Hematopoietic multipotent progenitor cell treated with erythropoietin and hydrocortisone succinate and interleukin-3 and kit ligand, for 8 days (in vitro differentiated cells): ENCODE measurements around the gene KCNA2.

Experiments used
- DNase-seq: peaks from one replicate; pipeline ENCODE4 v3.0.0-alpha.2; 2015

KCNA2 gene

DNA sequence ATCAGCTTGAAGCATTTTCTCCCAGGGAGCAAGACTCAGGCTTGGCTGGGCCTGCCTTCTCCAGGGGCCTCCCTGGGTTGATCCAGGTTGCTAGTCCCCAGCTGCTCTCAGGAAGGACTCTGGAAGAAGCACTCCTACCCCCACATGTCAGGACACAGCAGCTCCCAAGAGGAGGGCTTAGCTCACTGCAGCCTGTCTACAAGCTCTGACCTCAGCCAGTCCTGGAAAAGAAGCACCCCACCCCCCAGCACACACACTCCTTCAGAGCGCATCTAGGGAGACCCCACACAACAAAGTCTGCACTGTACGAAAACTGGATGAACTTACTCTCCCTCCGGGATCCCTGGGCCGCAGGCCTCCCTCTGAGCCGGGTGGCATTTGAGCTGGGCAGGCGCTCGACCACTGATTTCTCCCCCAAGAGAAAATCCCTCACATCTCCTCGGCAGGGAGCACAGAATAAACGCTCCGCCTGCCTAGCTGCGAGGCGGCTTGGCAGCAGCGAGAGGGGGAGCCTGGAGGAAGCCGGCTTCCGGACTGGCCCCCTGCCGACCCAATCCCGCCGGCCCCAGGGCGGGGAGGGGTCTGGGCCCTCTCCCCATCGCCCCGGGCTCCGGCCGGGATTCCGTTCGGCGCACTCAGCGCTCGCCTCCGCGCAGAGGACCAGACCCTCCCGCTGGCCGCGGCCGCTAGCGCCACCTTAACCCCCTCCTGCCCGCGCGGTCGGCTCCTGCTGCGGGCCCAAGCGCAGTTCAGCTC is at the start of gene KCNA2:
TSS of gene KCNA2 (minus strand) at position 458 of the 756 bp plus-strand sequence. CDS start 1,576 bp downstream, outside the sequence.
- DNase-seq, result no peak

DNA sequence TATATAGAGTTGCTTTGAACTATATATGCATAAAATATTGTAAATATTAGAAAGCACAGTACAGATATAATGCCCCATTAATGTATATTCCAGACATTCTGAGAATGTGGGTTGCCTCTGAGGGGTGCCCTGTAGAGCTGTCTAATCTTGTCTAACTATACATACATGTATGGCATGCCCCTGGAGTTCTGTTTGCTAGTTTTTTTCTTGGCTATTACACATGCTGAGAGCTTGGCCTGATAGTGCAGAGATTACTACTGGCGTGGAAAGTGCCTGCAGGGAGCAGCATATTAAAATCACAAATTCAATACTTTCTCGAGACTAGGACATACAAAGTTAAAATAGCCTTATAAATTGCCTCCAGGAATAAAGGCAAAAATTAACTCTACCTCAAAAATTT is 44.5 kb upstream of the KCNA2 start:
- no peak for DNase-seq

DNA sequence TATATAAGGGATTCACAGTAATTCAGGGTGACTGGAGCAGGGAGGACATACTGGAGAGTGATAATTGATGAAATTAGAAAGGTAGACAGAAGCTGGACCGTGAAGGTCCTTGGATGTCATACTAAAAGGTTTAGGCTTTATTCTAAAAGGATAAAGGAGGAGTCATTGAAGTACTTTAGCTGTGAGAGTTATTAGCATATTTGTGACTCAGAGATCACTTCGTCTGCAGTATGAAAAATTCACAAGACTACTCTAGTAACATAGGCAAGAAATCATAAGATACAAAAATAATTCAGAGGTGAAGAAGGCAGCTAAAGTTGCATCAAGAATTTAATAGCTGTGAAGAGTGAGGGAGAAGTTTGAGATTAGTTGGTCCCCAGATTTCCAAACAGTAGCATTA is 42.3 kb upstream of the KCNA2 start:
- DNase-seq, result no peak

DNA sequence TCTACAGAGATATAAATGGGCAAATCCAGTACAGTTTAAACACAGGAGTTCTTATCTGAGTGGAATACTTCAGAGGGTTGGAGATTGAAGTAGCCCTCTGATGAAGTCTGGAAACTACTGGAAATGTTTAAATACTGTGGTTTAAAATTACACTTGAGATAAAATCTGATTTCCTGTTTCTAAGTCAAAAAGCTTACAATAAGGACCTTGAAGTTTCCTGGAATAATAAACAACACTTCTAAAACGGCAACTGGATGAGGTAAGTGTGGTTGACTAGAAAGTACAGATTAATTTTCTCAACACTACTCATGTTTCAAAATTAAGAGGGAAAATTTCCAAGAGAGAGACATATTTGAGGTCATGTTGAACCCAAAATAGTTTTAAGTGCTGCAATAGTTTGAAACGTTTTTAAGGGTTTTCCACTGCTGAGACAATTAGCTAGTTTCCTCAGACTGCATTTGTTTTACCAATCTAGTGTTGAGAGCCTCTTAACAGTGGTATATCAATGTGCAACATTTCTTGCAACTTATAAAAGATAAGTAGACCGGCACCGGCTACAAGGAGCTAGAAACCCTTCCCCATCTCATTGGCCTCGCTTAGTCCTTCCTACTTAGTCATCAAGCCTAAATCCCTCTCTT is 41.2 kb upstream of the KCNA2 start:
- DNase-seq, result peak; percentile 6

DNA sequence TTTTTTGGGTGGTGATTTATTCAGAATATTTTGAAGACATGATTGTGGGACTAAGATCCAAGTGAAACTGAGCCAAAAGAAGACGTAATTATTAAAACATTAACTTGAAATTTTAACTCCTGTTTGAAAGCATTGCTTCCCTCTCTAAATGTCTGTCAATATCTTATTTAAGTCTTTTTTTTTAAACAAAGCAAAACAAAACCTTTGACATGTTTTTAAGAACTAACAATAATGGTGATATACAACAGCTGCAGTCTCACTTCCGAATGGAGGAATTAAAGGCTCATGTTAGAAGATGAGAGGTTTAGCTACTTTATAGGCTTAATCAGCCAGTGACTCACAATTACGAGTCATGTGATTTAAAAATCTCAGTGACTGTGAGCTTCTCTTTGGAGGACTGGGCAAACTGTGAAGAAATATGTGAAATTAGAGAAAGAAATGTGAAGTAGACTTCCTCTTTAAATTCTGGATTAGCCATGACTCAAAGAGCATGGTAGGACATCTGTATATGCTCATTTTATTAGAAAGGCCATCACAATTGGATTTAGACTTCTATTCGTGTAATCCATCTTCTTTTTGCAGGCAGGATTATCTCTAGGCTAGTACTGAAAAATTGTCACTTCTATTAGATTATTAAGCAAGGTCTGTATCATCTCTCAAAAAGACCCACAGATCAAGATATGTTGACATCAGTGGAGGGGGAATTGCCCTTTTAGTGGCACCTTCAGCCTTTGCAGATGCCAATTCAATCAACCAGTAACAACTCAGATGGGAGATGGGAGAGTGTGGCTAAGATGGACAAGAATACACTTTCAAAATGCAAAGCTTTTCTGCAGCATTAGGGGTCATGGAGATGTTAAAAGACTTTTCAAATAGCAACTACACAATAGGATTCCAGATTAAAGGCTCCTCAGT is 39.9 kb upstream of the KCNA2 start:
- no peak for DNase-seq

DNA sequence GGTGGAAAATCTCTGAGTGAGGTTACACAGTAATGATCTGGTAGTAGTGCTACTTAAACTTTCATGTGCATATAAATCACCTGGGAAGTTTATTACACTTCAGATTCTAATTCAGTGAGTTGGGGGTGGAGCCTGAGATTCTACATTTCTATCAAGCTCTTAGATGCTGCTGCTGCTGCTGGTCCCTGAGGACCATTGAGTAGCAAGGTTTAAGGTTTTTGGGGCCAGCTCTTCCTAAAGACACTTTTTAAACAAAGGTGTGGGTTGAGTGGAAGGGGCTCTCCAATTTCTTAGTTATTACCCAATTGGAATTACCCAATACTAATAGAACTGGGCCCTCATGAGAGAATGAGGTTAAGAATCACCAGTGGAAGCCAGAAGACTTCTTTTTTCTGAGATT is 39.1 kb upstream of the KCNA2 start:
- DNase-seq, result no peak

DNA sequence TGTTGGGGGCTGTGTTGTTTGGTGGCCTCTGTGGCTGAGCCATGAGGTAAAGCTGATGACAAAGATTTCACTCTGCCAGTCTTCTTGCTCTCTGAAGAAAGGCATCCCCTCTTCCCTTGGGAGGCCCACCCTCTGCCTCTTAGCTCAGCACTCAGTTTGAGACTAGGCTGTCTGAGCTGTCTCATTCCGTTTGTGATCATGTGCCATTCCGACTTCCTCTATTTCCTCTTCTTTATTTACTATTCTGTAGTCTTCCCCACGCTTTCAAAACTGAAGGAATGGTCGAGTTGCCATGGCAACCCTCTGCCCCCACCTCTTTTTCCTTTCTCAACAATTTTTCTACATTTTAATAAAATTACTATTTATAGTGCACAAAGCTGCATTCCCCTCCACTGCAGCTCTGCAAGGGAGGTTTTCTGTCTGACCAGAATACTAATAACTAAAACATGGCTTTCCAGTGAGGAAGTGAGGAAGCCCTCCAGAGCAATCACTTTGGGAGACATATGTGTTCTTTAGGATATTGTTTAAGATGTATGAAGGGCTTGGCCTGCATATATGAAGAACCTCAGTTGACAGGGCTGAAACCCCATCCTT is 37.8 kb upstream of the KCNA2 start:
- DNase-seq, result no peak

DNA sequence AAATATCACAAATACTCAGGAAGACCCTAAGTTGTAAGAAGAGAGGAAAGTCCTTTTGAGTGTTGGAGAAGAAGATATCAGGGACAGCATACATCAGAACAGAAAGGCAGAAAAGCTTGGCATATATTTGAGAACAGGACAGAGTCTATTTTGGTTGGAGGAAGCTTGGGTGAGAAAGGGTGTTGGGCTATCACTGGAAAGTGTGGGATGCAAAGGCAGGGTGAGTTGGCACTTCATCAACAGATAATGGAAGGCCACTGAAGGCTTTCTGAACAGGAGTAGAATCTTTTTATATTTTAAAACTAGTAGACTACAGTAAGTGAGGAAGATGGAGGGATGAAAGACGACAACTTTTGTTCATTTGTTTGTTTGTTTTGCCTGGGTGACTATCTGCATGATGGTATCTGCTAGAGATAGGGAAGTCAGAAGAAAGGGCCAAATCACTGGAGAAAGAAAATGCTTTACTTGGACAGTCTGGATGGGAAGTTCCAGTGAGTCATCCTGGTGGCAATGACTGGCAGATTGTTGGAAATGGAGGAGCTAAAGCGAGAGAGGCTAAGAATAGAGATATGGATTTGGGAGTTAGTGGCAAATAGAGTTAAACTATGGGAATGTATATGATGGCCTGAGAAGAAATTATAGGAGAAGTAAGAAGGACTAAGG is 33.7 kb upstream of the KCNA2 start:
- DNase-seq, result no peak

DNA sequence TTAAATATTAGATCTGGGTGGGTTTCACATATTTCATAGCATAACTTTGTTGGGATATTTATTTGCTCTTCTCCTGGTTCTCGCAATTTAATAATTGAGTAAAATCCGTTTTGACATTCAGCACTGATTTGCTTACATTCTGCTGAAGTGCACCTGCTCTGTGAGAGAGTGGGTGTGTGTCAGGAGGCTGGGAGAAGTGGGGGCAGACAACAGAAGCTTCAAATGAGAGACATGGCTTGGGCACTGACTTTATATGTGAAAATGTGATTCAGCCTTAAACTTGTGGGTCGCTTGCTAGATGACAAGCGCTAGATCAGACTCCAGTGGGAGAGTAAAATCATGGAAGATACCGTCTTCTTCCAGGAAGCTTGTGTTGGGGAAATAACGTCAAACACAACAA is 32.4 kb upstream of the KCNA2 start:
- DNase-seq, result no peak

DNA sequence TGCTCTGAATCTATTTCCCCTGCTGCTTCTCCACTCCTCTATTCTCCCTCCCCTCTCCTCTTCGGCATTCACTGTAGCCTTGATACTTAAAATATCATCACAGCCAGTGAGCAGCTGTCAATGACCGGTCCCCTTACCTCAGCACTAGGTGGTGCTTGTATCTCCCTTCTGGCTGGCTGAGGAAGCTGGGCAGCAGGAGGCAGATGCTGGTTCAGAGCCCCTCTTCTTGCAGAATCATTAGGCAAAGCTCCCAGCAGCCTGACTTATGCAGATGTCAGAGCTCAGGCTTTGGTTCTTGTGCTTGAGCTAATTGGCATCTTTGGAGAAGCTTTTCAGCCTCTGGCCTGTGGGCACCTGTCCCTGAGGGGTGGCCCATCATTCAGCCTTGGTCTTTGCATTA is 31.9 kb upstream of the KCNA2 start:
- no peak for DNase-seq

DNA sequence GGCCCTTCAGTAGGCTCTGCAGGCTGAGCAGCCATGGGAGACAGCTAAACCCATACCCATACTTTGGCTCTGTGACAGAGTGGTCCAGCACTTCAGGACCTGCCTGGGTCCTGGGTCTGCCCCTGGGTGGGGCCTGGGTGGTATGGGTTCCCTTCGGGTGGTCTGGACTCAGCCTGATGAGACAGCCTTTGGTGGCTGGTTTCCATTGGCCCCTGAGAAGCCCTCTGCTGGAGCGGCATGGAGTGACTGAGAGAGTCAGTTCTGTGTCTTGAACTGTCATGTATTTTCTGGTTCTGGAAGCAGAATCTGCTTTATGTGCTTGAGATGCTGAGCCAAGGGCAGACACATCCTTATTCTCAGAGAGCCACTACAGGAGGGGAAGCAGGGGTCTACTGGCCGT is 31.3 kb upstream of the KCNA2 start:
- no peak for DNase-seq

DNA sequence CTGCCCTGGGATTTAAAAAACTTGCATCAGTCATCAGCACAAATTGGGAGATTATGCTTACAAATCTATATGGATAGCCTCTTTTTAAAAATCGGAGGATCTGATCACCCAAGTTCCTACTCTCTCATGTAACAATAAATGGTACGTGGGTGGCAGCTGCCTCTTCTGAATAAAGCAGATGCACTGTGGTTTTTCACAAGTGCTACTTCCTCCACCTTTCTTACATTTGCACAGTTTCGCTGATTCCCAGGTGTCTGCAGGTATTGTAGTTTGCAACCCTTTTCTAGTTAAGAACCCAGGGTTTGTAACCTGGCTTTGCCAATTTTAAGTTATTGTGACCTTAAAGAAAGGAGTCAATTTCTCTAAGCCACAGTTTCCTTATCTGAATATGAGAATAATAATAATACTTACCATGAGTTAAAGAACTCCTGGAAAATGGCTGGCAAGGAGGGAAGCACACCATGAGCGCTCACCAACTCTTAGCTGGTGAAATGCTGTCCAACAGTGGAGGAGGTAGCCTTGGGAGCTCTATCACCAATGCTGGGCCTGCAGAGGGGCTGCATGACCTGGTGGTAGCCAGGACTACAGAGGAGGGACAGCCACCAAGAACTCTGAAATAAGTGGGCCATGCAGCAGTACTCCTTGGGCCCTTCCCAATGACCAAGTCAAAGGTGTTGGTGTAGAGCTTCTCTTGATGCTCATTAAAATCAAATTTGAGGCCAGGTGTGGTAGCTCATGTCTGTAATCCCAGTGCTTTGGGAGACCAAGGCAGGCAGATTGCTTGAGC is 30.2 kb upstream of the KCNA2 start:
- no peak for DNase-seq

DNA sequence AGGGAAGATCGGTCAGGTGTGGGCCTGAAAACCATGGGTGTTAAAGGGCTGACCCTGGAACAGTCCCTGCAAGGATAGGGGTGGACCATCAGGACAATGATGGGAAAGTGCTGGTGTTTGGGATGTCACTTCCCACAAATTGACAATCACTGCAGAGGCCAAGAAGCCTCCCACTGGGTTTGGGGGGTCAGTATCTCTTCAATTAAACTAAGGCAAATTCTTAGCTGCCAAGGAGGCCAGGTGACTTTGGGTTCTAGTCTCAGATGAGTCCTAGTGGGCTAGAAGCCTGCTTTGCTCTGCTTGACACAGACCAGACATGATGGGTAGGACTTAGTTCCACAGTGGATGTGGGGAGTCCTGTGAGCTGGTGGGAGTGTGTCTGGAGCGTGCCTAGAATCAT is 29.3 kb upstream of the KCNA2 start:
- DNase-seq, result no peak

DNA sequence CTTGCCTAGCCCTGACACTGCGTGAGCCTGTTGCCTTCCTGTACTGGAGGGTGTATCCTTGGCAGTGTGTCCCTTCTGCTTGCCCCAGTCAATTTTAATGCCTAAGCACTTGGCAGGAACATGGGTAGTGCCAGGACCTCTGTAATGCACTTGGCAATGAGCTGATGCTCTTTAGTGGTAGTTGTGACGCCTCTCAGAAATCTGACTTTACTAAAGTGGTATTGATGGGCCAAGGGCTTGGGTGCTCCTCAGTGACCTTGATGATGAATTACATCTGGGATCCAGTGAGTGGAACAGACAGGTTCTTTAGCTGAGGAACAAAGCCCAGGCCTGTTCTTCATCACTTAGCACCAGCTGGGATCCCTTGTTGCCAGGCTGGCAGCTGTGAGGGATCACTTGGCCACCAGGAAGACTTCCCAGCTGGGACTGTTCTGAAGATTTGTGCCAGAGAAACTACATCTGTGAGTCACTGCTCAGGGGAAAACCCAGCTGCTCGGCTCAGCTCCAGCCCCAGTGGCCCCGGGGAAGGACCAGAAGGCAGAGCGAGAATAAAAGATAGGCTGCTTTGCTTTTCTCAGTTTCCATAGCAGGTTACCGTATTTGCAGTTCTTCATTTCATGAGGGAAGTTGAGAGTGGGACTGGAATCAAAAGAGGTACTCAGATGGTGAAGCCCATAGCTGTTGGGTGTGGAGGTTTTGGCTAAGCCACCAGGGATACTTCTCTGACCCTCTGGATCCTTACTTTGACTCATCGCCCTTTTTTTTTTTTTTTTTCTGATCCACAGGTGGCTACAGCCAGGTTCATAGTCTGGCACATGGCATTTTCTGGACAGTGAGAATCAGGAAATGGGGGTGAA is 28.5 kb upstream of the KCNA2 start:
- DNase-seq, result no peak

DNA sequence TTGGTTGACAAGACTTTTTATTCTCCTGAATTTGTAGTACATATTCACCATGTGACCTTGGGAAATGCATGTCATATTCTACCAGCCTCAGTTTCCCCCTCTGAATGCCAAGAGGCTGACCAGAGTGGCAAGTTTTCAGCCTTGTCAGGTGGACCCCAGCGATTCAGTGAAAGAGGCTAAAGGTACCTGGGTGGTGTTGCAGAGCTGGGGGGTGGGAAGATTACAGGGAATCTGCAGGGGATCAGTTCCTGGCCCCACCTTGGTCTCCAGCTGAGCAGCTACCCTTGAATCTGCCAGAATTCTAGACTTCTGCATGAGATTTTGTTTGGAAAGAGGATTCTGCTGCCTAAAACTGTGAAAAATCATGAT is 27.9 kb upstream of the KCNA2 start:
- no peak for DNase-seq

DNA sequence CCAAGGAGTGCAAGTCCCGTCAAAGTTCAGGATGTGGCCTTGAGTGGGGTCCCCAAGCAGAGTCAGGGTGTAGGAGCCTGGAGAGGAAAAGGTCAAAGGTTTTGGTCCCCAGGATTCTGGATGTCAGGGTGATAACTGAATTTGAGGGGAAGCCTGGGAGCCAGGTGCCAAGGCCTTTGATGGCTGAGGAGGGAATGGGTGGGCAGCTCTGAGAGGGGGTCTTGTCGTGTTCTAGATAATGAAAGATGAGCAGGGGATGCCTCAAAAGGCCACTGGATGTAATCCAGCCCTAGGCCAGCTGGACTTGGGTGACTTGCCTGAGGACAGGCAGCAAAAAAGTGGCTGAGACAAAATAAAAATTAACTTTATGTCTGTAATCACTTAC is 27.5 kb upstream of the KCNA2 start:
- DNase-seq, result no peak

DNA sequence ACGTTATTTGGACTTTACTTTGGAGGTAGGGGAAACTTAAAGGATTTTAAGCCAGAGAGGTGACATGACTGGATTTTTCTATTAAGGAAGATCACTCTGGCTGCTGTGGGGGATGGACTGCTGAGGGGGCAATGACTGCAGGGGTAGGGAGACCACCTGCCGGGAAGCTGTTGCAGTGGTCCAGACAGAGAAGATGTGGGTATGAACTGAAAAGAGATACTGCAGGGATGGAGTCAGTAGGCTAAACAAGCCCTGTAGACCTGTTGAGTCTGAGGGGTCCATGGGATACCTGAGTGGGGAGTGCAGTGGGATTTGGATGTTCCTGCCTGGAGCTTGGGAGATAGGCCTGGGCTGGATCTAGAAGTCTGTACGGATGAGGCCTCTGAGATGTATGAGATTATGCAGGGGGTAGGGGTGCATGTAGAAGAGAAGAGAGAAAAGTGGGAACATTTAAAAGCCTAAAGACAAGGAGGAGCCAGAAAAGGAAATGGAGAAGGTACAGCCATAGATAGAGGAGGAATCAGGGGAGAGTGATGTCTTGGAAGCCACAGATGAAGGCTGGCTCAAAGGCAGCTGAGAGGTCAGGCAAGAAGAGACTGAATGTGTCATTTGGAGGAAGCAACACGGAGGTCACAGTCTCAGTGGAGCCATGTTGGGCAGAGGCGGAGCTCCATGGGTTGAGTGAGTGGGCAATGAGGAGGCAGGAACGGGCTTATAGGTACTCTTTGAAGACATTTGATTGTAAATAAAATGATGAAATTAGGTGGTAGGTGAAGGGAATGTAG is 25.9 kb upstream of the KCNA2 start:
- DNase-seq, result no peak

DNA sequence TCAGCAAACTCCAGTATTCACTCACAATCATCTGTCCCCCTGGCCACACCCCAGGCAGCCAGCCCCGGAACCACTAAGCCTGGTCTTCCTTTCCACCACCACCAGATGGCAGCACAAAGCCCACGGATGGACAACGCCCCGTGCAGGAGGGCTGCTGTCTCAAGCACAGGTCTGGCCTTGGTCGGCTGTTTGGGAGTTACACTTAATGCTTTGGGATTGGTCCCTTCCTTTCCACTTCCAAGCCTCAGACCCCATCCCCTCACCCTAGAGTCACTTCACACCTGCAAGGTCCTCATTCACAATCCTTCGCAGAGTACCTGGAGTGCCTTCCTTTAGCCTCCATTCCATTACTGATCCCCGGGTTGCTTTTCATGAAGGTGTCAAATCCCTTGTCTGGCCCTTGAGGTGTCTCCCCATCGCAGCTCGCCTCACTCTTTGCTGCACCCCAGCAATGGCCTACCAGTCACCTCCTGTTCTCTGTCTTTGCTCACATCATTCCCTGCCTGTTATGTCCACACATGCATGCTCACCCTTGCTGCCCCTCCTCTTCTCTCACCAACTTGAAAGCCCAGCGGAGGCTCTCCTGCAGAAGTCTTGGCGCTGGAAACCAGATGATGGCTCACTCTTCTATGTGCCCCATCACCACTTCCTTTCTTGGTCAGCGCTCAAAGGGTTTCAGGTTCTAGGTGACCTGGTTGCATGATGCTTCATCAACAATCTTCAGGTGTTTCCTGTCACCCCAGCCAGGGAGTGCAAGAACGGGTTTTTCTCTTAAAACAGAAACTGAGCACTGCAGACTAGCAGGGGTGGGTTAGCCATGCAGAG is 24.9 kb upstream of the KCNA2 start:
- peak; percentile 66 for DNase-seq
